Activated naive CD4-positive, alpha-beta T cell treated with anti-CD3 and anti-CD28 coated beads, Interleukin-2, amount 50 U/mL, for 72 hours (primary cell): Measurements from ENCODE around the gene YWHAH. TPM values are rescaled to one million over a fixed set of nuclear protein-coding genes. Genes with fewer than 3 reads are reported as not detected.

ENCODE experiments used
- ATAC-seq, 2 donors: fragments of 150-1000 bp; cut with Tn5 transposase; 2 replicates each; pipeline ENCODE4 v1.10.0; 2021; ENCODE audit warnings: mild to moderate bottlenecking in 2 of 2, moderate library complexity in 2 of 2
- DNase-seq, 2 donors: peaks; one replicate each; pipeline ENCODE4 v3.0.0; 2021 to 2022; ENCODE audit warnings: low spot score in 2 of 2
- H3K27ac Mint-ChIP-seq, 2 donors: one replicate each; pipeline ENCODE4 v1.8.0; 2022; ENCODE audit warnings: mild to moderate bottlenecking in 2 of 2, mixed read lengths in 2 of 2
- H3K36me3 Mint-ChIP-seq, 2 donors: one replicate each; pipeline ENCODE4 v1.8.0; 2022; ENCODE audit warnings: mixed read lengths in 2 of 2
- H3K9me3 Mint-ChIP-seq, 2 donors: one replicate each; pipeline ENCODE4 v1.8.0; 2022; ENCODE audit warnings: mixed read lengths in 2 of 2
- total RNA-seq, 2 donors: library from RNA; stranded (reverse); gene quantifications; one replicate each; pipeline ENCODE4 v1.2.3, GENCODE V29; 2022

The YWHAH gene
- total RNA-seq, 2 donors from 2014 or later, result 95.9 to 143 TPM

- H3K9me3 Mint-ChIP-seq, result no peaks in the 10 kb centered on the region
- no peak for DNase-seq
- H3K27ac Mint-ChIP-seq, result no peak overlapping the region
These were observed 27.0 kb upstream of the YWHAH start for GRCh38 chr22:31917227-31917921.

GRCh38 chr22:31919730-31920129, 24.6 kb upstream of the YWHAH start:
- no peaks in the 10 kb centered on the region for H3K9me3 Mint-ChIP-seq
- DNase-seq (no peak), ATAC-seq (no peak)
- H3K27ac Mint-ChIP-seq, result no peak overlapping the region
- no peaks in the 10 kb centered on the region for H3K36me3 Mint-ChIP-seq

More at GRCh38 chr22:31917227-31917921, 27.0 kb upstream of the YWHAH start:
- ATAC-seq, result peak; percentile 43 to 45
- no peaks in the 10 kb centered on the region for H3K36me3 Mint-ChIP-seq

- ATAC-seq (no peak), DNase-seq (no peak)
- no peaks in the 10 kb centered on the region for H3K9me3 Mint-ChIP-seq
- peak overlapping the region in 1 of 2 donors; percentile 4 for H3K27ac Mint-ChIP-seq
- H3K36me3 Mint-ChIP-seq, result no peaks in the 10 kb centered on the region
These were observed 24.0 kb upstream of the YWHAH start for GRCh38 chr22:31920306-31920705.

- ATAC-seq (no peak), DNase-seq (no peak)
- H3K36me3 Mint-ChIP-seq, result no peaks in the 10 kb centered on the region
- no peaks in the 10 kb centered on the region for H3K9me3 Mint-ChIP-seq
- peak overlapping the region in 1 of 2 donors; percentile 54 for H3K27ac Mint-ChIP-seq
These were observed 23.2 kb upstream of the YWHAH start for GRCh38 chr22:31921106-31921505.

- Mint-ChIP-seq H3K36me3 (no peaks in the 10 kb centered on the region), H3K27ac (no peak overlapping the region), H3K9me3 (no peaks in the 10 kb centered on the region)
- ATAC-seq (no peak), DNase-seq (no peak)
These were observed 21.8 kb upstream of the YWHAH start for GRCh38 chr22:31922534-31922933.

- no peak overlapping the region for H3K27ac Mint-ChIP-seq
- ATAC-seq (no peak), DNase-seq (no peak)
- no peaks in the 10 kb centered on the region for H3K36me3 Mint-ChIP-seq
- H3K9me3 Mint-ChIP-seq, result no peaks in the 10 kb centered on the region
These were observed 21.2 kb upstream of the YWHAH start for GRCh38 chr22:31923136-31923535.

- H3K9me3 Mint-ChIP-seq, result no peaks in the 10 kb centered on the region
- H3K36me3 Mint-ChIP-seq, result no peaks in the 10 kb centered on the region
- peak overlapping the region in 1 of 2 donors; percentile 6 for H3K27ac Mint-ChIP-seq
- ATAC-seq (no peak), DNase-seq (no peak)
These were observed 20.6 kb upstream of the YWHAH start for GRCh38 chr22:31923747-31924146.

- H3K9me3 Mint-ChIP-seq, result no peaks in the 10 kb centered on the region
- H3K36me3 Mint-ChIP-seq, result no peaks in the 10 kb centered on the region
- H3K27ac Mint-ChIP-seq, result no peak overlapping the region
- no peak for ATAC-seq
- no peak for DNase-seq
These were observed 19.3 kb upstream of the YWHAH start for GRCh38 chr22:31925056-31925455.

- DNase-seq (no peak), ATAC-seq (no peak)
- Mint-ChIP-seq H3K27ac (no peak overlapping the region), H3K9me3 (no peaks in the 10 kb centered on the region), H3K36me3 (no peaks in the 10 kb centered on the region)
These were observed 18.3 kb upstream of the YWHAH start for GRCh38 chr22:31926024-31926423.

- no peak for ATAC-seq
- DNase-seq, result no peak
- no peak overlapping the region for H3K27ac Mint-ChIP-seq
- no peaks in the 10 kb centered on the region for H3K9me3 Mint-ChIP-seq
- no peaks in the 10 kb centered on the region for H3K36me3 Mint-ChIP-seq
These were observed 17.4 kb upstream of the YWHAH start for GRCh38 chr22:31926969-31927368.

- H3K36me3 Mint-ChIP-seq, result no peaks in the 10 kb centered on the region
- H3K27ac Mint-ChIP-seq, result no peak overlapping the region
- H3K9me3 Mint-ChIP-seq, result no peaks in the 10 kb centered on the region
- ATAC-seq (no peak), DNase-seq (no peak)
These were observed 16.8 kb upstream of the YWHAH start for GRCh38 chr22:31927562-31927961.

GRCh38 chr22:31929167-31929930, 15.0 kb upstream of the YWHAH start:
- no peak for ATAC-seq
- no peaks in the 10 kb centered on the region for H3K9me3 Mint-ChIP-seq
- no peaks in the 10 kb centered on the region for H3K36me3 Mint-ChIP-seq
- H3K27ac Mint-ChIP-seq, result no peak overlapping the region
- DNase-seq, result no peak

GRCh38 chr22:31932863-31933262, 11.5 kb upstream of the YWHAH start:
- Mint-ChIP-seq H3K9me3 (no peaks in the 10 kb centered on the region), H3K36me3 (no peaks in the 10 kb centered on the region), H3K27ac (no peak overlapping the region)
- no peak for ATAC-seq
- no peak for DNase-seq

GRCh38 chr22:31933406-31933805, 10.9 kb upstream of the YWHAH start:
- ATAC-seq (no peak), DNase-seq (no peak)
- no peak overlapping the region for H3K27ac Mint-ChIP-seq
- no peaks in the 10 kb centered on the region for H3K9me3 Mint-ChIP-seq
- H3K36me3 Mint-ChIP-seq, result no peaks in the 10 kb centered on the region

GRCh38 chr22:31933816-31934482, 10.4 kb upstream of the YWHAH start:
- Mint-ChIP-seq H3K36me3 (no peaks in the 10 kb centered on the region), H3K27ac (no peak overlapping the region), H3K9me3 (no peaks in the 10 kb centered on the region)
- ATAC-seq (no peak), DNase-seq (no peak)

- H3K27ac Mint-ChIP-seq, result peak overlapping the region in 1 of 2 donors; percentile 37
- DNase-seq (no peak), ATAC-seq (no peak)
- H3K36me3 Mint-ChIP-seq, result no peaks in the 10 kb centered on the region
- no peaks in the 10 kb centered on the region for H3K9me3 Mint-ChIP-seq
These were observed 8.2 kb upstream of the YWHAH start for GRCh38 chr22:31935961-31936635.

GRCh38 chr22:31937341-31937740, 7.0 kb upstream of the YWHAH start:
- DNase-seq (no peak), ATAC-seq (no peak)
- Mint-ChIP-seq H3K36me3 (no peaks in the 10 kb centered on the region), H3K27ac (no peak overlapping the region), H3K9me3 (no peaks in the 10 kb centered on the region)
